NT2/D1 (cell line): Measurements from ENCODE around the gene POU2F3.

Source experiments
- YY1 ChIP-seq: IDR thresholded peaks from 2 replicates; pipeline ENCODE4 v1.6.1; 2011; ENCODE audit not compliant: insufficient read length, insufficient read depth
- ZNF274 ChIP-seq: IDR thresholded peaks from 2 replicates; pipeline ENCODE4 v1.6.1; 2011; ENCODE audit warnings: mild to moderate bottlenecking, low read depth, low read length

- TF ChIP-seq YY1 (no peak), ZNF274 (no peak)
Measured at GRCh38 chr11:120258661-120259060, 18.7 kb downstream of the POU2F3 start.
